Measurements from ENCODE around the gene C1orf174. TPM values are rescaled to one million over a fixed set of nuclear protein-coding genes. Genes with fewer than 3 reads are reported as not detected.

Gene C1orf174
- total RNA-seq, 1 experiment from 2014 or later = 22.1 TPM

DNA sequence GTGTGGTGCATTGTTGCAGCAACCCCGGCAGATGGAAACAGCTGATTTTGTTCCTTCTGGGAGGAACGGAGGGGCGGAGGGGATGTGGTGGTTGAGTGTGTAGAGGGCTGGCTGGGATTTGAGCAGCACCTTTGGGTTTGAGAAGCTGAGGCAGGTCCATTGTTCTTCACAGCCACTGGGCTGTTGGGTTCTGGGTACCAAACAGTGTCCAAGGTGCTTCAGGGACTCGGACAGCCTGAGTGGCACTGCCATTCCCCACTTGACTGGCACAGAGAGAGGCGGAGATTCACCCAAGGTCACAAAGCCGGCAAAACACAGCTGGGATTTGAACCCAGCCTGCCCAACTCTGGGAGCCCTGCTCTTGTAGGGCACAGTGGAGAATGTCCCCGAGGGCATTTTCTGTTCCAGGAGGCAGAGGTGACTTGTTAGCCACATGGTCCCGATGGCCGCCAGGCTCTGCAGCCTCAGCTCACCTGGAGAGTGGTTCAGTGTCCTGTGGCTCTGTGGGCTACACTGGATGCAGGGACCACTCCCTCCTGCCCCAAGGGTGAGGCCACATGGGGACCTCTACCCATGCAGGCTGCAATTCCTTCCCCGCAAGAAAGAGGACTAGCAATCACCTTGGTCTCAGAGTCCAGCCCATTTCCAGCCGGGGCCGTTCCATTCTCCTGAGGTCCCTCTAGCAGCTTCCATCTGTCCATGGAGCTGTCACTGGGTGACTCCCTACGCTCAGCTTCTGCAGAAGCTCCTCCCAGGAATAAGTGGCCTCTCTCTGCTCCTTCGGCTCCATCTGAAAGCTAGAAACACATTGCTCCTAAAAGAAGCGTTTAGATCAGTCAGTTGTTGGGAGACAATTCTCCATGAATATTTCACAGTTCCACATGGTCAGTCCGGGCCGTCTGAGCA is 31.2 kb upstream of the C1orf174 start:
- no peaks in the 10 kb centered on the region for H3K79me2 ChIP-seq (ENCODE audit: low read depth)
- H3K27me3 ChIP-seq (ENCODE audit: insufficient read depth, low read depth) = peaks cover 65% of the 10 kb centered on the region
- DNase-seq = no peak
- peaks cover 10% of the 10 kb centered on the region; the same call in 1 of the 2 replicates for H3F3A ChIP-seq (ENCODE audit: insufficient read depth, low read depth)
- no peaks in the 10 kb centered on the region for H3K4me1 ChIP-seq (replicated peaks; ENCODE audit: insufficient read depth)
- H3K27ac ChIP-seq = no peak overlapping the region
- ChIA-PET POLR2A (ENCODE audit: unreplicated experiment) (no interaction called here), CTCF (no interaction called here)
- H3K4me3 ChIP-seq = no peak overlapping the region
- H3K4me2 ChIP-seq = no peak overlapping the region
- intact Hi-C loops (cut with micrococcal nuclease; ENCODE audit: unreplicated experiment) = no loop called here
- no peaks in the 10 kb centered on the region; the same call in 1 of the 2 replicates for H3K9me3 ChIP-seq (ENCODE audit: insufficient read depth, low read depth)
- H4K20me1 ChIP-seq (ENCODE audit: insufficient read depth) = no peaks in the 10 kb centered on the region
- no peaks in the 10 kb centered on the region for H3K9me2 ChIP-seq (ENCODE audit: insufficient read depth)
- H3K36me3 ChIP-seq (ENCODE audit: low read depth) = no peaks in the 10 kb centered on the region
- H2AFZ ChIP-seq = no peak overlapping the region
- TF ChIP-seq EZH2 (IDR thresholded peaks at IDR 0.05; ENCODE audit: low read depth) = no peak
- TF ChIP-seq, protein P1, sequence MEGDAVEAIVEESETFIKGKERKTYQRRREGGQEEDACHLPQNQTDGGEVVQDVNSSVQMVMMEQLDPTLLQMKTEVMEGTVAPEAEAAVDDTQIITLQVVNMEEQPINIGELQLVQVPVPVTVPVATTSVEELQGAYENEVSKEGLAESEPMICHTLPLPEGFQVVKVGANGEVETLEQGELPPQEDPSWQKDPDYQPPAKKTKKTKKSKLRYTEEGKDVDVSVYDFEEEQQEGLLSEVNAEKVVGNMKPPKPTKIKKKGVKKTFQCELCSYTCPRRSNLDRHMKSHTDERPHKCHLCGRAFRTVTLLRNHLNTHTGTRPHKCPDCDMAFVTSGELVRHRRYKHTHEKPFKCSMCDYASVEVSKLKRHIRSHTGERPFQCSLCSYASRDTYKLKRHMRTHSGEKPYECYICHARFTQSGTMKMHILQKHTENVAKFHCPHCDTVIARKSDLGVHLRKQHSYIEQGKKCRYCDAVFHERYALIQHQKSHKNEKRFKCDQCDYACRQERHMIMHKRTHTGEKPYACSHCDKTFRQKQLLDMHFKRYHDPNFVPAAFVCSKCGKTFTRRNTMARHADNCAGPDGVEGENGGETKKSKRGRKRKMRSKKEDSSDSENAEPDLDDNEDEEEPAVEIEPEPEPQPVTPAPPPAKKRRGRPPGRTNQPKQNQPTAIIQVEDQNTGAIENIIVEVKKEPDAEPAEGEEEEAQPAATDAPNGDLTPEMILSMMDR (conservative IDR thresholded peaks at IDR 0.05) = no peak
- no TSS peak for BruUV-seq (replicated peaks)

DNA sequence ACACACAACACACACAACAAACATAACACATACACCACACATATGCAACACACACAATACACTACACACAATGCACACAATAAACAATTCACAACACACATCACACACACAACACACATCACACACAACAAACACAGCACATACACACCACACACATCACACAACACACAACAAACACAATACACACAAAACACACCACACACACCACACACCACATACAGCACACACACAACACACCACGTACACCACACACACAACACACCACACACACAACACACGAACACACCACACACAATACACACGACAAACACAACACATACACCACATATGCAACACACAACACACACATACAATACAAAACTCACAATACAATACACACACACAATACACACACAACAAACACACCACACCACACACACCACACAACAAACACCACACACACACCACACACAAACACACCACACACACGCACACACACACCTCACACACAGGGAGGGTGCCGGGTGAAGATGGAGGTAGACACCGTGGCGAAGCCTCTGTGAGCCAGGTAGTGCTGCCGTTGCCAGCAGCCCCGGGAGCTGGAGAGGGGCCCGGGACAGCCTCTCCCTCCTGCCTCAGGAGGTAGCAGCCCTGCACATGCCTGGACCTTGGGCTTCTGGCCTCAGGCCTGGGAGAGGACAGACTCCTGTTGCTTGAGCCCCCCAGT is 30.4 kb upstream of the C1orf174 start:
- CTCF ChIA-PET = no interaction called here
- Histone ChIP-seq H3K9me2 (ENCODE audit: insufficient read depth) (no peaks in the 10 kb centered on the region), H4K20me1 (ENCODE audit: insufficient read depth) (no peaks in the 10 kb centered on the region), H3K9me3 (ENCODE audit: insufficient read depth, low read depth) (no peaks in the 10 kb centered on the region; the same call in 1 of the 2 replicates), H3F3A (ENCODE audit: insufficient read depth, low read depth) (peaks cover 10% of the 10 kb centered on the region; the same call in 1 of the 2 replicates), H2AFZ (no peak overlapping the region), H3K27ac (no peak overlapping the region), H3K36me3 (ENCODE audit: low read depth) (no peaks in the 10 kb centered on the region), H3K4me1 (replicated peaks; ENCODE audit: insufficient read depth) (no peaks in the 10 kb centered on the region), H3K4me3 (no peak overlapping the region), H3K4me2 (no peak overlapping the region), H3K27me3 (ENCODE audit: insufficient read depth, low read depth) (peaks cover 67% of the 10 kb centered on the region), H3K79me2 (ENCODE audit: low read depth) (no peaks in the 10 kb centered on the region)
- BruUV-seq (replicated peaks) = no TSS peak
- no peak for TF ChIP-seq EZH2 (IDR thresholded peaks at IDR 0.05; ENCODE audit: low read depth)
- TF ChIP-seq, protein P1 (conservative IDR thresholded peaks at IDR 0.05) = no peak
- no peak for DNase-seq
- intact Hi-C loops (cut with micrococcal nuclease; ENCODE audit: unreplicated experiment) = no loop called here
- POLR2A ChIA-PET (ENCODE audit: unreplicated experiment) = no interaction called here

DNA sequence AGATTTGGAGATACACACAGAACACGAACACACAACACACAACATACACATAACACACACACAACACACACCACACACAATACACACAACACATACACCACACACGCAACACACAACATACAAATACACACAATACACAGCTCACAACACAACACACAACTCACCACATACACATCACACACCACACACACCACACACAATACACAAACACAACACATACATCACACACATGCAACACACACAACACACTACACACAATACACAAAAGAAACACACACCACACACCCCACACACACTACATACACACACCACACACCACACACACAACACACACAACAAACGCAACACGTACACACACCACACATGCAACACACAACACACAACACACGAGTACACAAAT is 29.1 kb upstream of the C1orf174 start:
- POLR2A ChIA-PET (ENCODE audit: unreplicated experiment) = no interaction called here
- CTCF ChIA-PET = no interaction called here

More for the DNA sequence above, 29.1 kb upstream of the C1orf174 start:
- H3K79me2 ChIP-seq (ENCODE audit: low read depth) = no peaks in the 10 kb centered on the region
- H3K27me3 ChIP-seq (ENCODE audit: insufficient read depth, low read depth) = peaks cover 67% of the 10 kb centered on the region
- H3K4me2 ChIP-seq = no peak overlapping the region
- peaks cover 10% of the 10 kb centered on the region; the same call in 1 of the 2 replicates for H3F3A ChIP-seq (ENCODE audit: insufficient read depth, low read depth)
- no TSS peak for BruUV-seq (replicated peaks)
- no peaks in the 10 kb centered on the region for H3K9me2 ChIP-seq (ENCODE audit: insufficient read depth)
- H3K4me3 ChIP-seq = no peak overlapping the region
- TF ChIP-seq, protein P1 (conservative IDR thresholded peaks at IDR 0.05) = no peak
- TF ChIP-seq EZH2 (IDR thresholded peaks at IDR 0.05; ENCODE audit: low read depth) = no peak
- intact Hi-C loops (cut with micrococcal nuclease; ENCODE audit: unreplicated experiment) = no loop called here
- no peak for DNase-seq
- H3K36me3 ChIP-seq (ENCODE audit: low read depth) = no peaks in the 10 kb centered on the region
- H2AFZ ChIP-seq = no peak overlapping the region
- no peaks in the 10 kb centered on the region for H4K20me1 ChIP-seq (ENCODE audit: insufficient read depth)
- no peaks in the 10 kb centered on the region for H3K4me1 ChIP-seq (replicated peaks; ENCODE audit: insufficient read depth)
- H3K27ac ChIP-seq = no peak overlapping the region
- no peaks in the 10 kb centered on the region; the same call in 1 of the 2 replicates for H3K9me3 ChIP-seq (ENCODE audit: insufficient read depth, low read depth)

Data from PC-9 (cell line).